UCSD-AML1 (cell line): ENCODE results near the gene DGKB.

ENCODE experiments used
- DNase-seq: peaks from one replicate; lab custom pipeline; 2025; ENCODE audit not compliant: unreplicated experiment; lab: John Stamatoyannopoulos, UW

DGKB gene

DNA sequence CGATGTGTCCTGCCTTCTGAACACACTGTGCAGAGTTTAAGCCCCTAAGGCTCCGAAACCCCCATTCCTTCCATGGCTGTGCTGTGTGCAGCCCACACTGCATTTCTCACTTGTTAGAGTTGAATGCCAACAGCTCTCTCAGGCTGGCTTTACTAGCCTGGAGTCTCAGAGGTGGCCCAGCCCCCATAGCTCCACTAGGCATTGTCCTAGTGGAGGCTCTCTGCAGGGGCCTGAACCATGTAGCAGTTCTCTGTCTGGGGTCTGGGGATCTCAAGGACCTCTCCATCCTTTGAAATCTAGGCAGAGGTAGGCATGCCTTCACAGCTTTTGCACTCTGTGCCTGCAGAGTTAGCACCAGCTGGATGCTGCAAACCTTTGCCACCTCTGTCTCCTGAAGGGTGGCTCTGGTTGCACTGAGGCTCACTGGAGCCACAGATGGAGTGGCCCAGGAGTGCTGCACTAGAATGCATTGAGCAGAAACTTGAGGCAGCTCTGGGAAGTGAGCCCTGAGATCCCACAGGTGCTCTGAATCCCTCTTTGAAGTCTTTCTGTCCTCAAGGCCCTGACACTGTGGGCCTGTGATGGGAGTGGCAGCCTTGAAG lies 301.7 kb downstream of the DGKB start:
- DNase-seq = no peak

DNA sequence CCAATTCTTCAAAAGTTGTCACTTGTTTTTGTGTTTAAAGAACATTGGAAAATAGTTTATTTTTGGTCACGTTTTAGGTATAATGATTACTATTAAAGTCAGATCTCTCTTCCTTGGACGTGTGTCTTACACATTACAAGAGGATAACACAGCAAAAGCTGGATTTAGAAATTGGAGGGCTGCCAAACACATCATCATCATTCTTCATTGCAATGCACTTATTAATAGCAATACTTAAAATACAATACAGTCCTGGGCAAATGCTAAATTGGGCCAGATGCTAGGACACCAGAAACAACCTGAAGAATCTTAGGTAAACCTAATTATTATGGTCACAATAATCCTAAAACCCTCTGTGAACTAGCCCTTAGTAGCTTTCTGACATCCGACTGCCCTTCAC lies 303.6 kb downstream of the DGKB start:
- DNase-seq = no peak

DNA sequence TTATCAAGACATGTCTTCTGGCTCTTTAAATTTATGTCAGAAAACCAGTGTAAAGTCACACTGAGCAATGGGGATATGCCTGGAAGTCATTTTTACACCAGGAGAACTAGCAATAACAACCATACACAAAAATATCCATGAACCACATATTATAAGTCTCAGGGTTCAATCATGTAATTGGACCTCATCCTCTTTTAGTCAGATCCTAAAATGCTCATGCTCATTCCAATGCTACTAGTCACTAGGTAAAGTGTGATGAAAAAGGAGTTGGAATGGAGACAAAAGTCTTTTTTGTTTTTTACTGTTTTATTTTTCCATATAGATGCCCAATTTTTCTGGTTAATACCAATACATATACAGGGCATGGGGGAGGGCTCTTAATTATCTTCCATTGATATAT lies 306.1 kb downstream of the DGKB start:
- no peak for DNase-seq

DNA sequence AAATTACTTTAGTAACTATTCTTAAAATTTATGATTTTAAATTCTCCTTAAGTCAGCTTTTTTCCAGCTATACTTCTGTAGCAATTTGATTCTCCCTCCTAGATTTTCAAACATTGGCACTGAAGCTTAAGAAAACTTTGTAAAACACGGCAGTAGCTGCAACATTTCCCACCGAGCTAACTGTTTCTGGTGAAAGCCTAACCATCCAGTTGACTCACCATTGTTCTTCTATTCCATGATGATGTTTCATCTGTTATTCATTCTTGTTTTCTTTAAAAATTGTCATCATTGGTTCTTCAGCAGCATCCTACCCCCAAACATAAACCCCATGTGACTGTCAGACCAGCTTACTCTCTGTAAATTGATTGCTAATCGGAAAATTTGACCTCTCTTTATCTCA lies 312.3 kb downstream of the DGKB start:
- no peak for DNase-seq

DNA sequence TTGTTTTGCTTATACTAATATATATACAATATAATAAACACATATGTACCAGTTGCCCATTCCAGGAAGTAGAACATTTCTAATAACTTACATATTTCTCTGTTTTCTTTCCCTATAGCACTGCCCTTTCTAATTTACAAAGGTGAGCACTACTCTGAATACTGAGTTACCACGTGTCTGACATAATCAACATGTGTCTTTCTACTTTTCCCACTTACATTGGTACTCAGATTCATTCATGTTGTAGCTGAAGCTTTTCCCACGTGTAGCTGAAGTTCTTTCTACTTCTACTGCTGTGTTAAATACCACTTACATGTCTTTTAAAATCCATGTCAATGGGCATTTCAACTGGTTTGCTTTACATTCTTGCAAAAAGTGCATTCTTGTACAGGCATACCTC lies 317.3 kb downstream of the DGKB start:
- DNase-seq = no peak

DNA sequence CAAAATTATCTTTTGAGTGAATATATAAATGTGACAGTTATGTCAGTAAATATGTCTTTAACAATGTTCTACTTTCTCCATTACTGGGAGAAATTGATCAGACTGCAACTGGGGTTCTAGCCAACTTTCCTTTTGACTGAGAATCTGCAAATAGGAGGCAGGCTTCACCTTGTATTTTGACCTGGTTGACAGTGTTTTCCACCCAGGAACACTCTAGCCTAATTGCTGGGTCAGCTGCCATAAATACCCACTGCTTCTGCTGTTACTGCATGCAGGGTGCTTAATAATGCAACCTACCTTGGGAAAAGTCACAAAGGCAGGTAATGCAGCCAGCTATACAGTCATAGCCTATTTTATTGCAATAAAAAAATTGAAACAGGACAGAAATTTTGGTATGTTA lies 319.0 kb downstream of the DGKB start:
- no peak for DNase-seq

DNA sequence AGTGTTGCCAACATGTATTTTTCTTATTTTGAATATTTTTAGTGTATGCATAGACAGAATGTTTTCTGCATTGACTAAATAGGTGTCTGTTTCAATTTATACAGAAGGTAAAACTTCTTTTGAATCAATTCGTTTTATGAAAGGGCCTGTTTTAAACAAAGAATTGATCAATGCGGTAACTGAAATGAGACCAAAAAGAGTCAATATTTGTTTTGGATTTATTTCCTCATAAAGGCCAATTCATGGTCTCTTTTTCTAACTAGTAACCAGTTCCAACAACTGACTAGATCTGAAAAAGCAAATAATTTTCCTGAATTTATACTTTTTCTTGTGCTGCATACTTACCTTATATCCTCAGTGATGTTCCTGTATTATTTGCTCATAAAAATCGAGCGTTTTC lies 320.5 kb downstream of the DGKB start:
- no peak for DNase-seq

DNA sequence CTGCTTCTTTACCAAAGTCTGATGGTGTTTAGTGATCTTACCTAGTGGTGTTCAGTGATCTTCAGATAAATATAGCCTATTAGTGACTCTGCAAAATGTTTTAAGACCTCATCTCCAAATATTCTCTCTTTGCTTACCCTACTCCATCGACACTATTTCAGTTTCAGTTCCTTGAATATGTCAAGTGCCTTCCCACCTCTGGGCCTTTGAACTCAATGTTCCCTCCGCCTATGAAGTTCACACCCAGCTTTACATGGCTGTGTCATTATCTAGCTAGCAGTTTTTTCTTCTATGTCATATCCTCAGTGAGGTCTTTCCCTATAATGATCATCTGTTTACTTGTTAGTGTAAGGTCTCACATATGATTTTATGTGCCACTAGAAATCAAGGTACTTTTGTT lies 322.6 kb downstream of the DGKB start:
- no peak for DNase-seq

DNA sequence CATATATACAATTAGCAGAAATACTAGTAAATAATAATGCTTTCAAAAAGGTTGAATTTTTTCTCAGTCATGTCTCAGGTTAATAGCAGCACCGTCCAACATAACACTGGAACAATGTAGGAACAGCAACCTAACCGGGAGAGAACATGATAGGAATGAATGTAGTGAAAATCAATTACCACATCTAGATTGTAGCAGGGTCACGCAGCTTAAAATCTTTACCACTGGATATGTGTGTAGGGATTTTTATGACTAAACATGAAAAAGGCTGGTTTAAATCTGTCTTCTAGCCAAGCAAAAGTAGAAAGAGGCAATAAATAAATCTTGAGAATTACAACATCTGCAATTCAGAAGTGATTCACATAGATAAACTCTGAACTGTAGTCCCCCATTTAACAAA lies 326.0 kb downstream of the DGKB start:
- no peak for DNase-seq

DNA sequence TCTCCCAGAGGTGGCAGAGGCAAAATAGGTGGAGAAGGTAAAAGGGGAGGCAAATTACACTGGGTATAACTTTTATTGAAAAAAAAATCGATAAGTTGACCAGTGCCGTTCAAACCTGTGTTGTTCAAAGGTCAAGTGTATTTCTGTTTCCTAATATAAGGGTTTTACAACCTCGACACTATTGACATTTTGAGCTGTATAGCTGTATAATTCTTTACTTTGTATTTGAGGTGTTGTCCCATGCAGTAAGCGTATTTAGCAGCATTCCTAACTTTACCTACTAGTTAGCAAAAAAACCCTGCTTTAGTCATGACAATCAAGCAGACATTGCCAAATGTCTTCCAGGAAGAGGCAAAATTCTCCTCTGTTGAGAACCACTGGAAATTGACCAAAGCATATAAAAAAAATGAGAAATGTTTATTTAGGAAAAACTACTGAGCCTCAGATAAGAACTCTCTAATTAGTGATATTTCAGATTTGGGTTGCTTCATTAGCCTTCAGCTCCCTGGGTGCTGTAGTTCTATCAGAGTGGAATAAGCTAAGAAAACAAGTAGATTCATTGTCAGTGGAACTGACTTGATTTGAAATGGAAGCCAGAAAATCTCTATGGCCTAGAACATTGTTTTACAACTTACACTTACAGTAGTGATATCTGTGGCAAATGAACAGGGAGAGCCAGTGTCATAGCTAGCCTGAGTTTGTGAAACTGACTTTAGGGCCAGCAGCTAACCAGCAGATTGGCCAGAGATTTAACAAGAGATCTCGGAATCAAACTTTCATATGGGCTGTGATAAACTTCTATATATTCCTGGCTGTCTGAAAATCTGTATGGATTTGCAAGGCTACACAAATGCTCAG lies 331.6 kb downstream of the DGKB start:
- no peak for DNase-seq

DNA sequence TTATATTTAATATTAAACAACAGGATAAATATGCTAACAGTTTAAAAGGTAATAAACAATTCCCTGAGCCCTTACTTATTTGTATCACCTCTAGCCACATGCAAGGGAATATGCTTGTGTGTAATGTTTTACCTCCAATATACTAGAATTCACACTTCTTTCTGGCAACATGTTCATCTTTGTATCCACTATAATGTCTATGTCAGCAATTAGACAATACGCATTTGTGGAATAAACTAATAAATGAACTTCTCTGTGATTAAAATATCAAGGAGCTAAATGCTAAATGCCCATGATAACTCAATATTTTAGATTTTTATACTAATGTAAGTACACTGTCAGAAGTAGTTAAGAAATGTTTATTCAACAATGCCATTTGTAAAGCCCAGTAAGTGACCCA lies 350.5 kb downstream of the DGKB start:
- DNase-seq = no peak

DNA sequence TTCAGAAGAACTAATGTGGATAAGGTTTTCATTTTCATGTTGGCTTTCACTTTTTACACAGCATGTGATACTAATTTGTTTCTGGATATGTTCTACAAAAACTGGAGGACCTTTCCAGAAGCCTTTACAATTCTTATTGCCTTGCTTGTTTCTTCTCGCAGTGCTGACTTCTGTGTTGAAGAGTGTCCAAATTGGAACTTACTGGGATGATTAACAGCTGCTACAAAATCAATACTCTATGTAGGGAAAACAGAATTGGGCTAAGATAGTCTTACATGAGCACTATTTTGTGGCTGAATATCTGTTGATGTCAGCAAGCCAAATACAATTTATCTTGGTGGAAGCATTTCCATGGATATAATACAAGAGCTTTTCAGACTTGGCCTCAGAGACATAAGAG lies 351.2 kb downstream of the DGKB start:
- DNase-seq = no peak

DNA sequence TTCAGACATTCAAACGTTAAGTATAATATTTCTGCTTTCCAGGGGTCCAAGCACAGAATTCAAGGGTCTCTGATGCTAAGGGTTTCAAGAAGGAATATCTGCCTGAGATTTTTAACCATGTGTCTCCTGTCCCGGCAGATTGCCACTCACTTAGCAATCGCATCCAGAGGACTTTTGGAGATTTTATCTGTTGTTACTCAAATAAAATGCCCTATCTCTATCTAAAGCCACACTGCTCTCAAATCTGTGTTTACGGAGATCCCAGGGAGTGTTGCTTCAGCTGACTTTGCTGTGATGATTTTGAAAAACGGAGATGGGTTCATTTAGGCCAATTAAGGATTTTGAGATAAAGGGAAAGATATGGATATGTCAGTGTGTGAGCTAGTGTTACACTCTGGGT lies 359.9 kb downstream of the DGKB start:
- no peak for DNase-seq

DNA sequence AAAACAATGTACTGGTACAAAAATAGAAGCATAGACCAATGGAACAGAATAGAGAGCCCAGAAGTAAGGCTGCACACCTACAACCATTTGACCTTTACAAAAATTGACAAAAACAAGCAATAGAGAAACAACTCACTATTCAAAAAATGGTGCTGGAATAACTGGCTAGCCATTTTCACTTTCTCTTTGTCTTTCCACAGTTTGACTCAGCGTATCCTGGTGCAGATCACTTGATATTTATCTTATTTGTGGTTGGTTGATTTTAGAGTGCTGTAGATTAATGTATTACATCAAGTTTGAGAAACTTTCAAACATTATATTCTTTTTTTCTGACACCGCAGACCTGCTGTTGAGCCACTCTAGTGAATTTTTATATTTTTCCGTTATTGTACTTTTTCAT lies 381.4 kb downstream of the DGKB start:
- DNase-seq = no peak

DNA sequence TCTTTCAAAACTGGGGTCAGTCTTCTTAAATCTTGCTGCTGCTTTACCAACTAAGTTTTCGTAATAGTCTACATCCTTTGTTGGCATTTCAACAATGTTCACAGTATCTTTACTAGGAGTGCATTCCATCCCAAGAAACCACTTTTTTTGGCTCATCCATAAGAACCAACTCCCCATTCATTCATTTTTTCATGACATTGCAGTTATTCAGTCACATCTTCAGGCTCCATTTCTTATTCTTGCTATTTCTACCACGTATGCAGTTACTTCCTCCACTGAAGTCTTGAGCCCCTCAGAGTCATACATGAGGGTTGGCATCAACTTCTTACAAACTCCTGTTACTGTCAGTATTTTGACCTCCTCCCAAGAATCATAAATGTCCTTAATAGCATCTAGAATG lies 392.3 kb downstream of the DGKB start:
- DNase-seq = no peak

DNA sequence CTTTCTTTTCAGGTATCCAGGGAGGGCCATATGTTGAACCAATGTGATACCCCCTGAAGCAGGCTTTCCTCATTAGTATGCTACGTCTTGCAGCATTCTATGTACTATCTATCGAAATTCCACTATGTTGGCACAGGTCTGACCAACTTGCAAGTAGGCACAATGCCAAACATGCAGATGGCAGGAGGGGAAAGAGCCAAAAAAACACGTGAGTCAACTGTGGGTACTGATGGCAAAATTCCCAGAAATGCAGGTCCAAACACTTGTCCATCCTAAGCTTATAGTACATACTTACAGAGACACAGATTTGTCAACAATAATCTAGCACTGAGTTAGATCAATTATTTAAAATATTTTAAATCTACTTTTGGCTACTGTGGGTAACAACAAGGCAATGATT lies 394.9 kb downstream of the DGKB start:
- DNase-seq = no peak

DNA sequence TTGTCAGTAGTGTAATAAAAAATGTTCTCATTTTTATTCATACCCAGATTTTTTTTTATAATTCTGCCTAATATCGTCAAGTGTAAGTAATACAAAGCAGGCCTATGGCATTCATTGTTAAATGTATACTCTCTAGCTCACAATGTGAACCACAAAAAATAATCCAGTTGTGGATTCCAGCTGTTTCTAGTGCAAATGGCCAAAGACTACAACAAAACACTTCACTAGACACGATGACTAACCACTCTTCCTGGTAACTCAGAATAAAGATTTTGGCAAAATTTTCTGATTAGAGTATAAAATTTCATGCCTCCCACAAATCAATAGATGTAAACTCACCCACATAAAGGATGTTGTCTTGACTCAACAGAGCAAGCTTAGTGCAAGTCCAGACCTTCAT lies 396.6 kb downstream of the DGKB start:
- DNase-seq = no peak

DNA sequence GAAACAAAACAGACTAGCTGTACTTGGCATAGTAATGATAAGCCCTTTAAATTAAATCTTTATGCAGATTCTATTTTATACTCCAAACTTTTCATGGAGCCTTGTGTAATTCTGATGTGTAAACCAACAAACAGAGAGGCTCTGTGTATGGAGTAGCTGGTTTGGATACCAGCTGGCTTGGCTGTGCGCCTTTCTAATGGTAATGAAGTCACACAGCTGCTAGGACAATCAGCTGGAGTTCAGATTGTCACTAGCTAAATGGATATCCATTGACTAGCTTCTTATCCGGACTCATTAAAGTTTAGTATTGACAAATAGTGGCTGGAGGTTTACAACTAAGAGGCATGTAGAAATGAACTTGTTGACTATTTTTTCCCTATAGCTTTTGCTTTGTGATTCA lies 398.4 kb downstream of the DGKB start:
- no peak for DNase-seq

DNA sequence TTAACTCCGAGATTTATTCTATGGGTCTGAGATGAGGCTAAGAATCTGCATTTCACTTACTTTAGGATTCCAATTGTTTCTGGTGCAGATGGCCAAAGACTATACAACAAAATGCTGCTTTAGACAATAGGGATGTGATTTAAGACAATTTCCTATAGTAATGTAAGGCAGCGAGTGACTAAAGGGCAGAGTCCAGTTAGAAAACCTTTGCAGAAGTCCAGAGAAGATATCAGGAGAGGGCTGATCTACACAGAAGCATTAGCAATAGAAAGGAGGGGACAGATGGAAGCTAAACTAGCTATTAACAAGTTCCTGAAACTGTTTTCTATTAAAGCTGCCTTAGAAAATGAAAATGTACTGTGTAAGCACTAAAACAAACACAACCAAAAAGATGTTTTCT lies 398.9 kb downstream of the DGKB start:
- DNase-seq = no peak

DNA sequence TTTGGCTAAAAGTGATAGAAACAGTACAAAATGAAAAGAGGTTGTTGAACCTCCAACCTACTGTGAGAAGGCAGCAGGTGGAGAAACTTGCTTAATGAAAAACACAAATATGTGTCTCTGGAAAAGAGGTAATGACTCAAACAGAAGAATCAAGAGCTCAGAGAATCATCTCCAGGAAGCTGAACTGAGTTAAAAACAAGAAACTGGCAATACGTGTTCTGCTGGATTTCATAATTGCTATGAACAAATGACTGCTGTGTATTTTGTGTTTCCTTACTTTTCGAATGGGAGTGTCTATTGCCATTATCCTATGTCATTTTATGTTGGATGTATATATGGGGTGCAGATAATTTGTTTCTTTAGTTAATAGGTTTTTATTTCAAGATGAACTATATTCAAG lies 401.1 kb downstream of the DGKB start:
- no peak for DNase-seq

DNA sequence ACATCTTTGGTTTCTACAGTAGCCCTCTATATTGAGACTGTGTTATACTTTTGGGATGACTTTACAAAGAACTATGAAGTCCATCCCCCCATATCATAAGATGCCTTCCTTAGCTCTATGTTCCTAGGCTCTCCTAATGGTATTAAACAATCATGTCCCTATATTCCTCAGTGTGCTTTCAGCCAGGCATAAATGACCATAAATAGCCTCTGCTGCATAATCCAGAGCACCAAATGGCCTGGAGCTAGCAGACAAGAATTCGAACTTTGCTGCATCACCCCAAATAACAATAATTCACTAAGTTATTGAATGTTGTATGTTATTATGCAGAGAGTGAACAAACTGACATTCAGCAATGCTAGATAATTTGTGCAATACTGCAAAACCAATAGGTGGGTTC lies 405.2 kb downstream of the DGKB start:
- no peak for DNase-seq

DNA sequence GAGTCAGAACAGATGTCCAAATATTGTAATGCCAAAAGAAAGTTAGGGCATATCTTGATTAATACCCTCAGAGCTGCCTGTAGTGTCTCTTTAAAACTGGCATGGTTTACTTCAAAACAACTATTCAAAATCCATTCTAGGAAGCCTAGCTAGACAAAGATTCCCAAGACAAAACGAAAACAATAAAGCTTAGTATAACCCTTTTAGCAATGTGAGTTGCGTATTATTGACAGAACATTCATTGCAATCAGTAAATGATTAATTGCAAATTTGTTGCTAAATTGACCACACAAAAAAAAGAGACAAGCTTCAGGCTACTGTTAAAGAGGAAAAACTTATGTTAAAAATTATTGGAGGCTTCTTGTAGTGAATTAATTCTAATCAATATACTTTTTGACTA lies 406.9 kb downstream of the DGKB start:
- no peak for DNase-seq
